K562 (cell line): ENCODE results near the gene CD93. TPM values are rescaled to one million over a fixed set of nuclear protein-coding genes. Genes with fewer than 3 reads are reported as not detected.

Experiments used
- ATAC-seq: fragments of 200-7000 bp; cut with Tn5 transposase; 3 replicates; pipeline ENCODE4 v1.9.1; 2020; ENCODE audit warnings: moderate library complexity
- BruUV-seq: library from RNA; stranded (reverse); fragments of 400-500 nt; replicated peaks from 2 replicates; lab custom pipeline; 2021; lab: Mats Ljungman, UMichigan
- CTCF ChIA-PET: fragments of 300-600 bp; formaldehyde crosslinking; extraction: SDS; loops from one replicate; lab custom pipeline; 2021; ENCODE audit warnings: low intra/inter-chr PET ratio; lab: Yijun Ruan, JAX
- POLR2A ChIA-PET: fragments of 300-600, 350-650 bp; sonication (Branson Sonifier 250); formaldehyde crosslinking; extraction: SDS; loops from one replicate; lab custom pipeline; 2021; ENCODE audit warnings: antibody characterized with exemption, inconsistent platforms; lab: Yijun Ruan, JAX
- DNase-seq, 4 experiments: peaks; one replicate each; pipeline versions ENCODE4 v3.0.0 to v3.0.0-alpha.2; 2011 to 2018; ENCODE audit warnings: low spot score in 3 of 4, mixed read lengths in 3 of 4; ENCODE audit errors: extremely low read depth in 1 of 4
- FAIRE-seq: peaks from 2 replicates; lab custom pipeline; 2011; peaks lifted over from hg19 to GRCh38; lab: Jason Lieb, UNC
- H2AFZ ChIP-seq: 2 replicates; pipeline ENCODE4 v1.6.0; 2011; ENCODE audit warnings: low read depth, low read length, control low read depth, inconsistent platforms
- H3K27ac ChIP-seq: fragments of 200-600 bp; 3 replicates; pipeline ENCODE4 v1.8.0; 2011; ENCODE audit warnings: low read depth, mild to moderate bottlenecking, control low read depth, inconsistent platforms, low read length, moderate library complexity, mixed read lengths; ENCODE audit errors: extremely low read depth
- H3K27me3 ChIP-seq, 2 experiments: fragments of 300-600 bp in 1 of 2; 2 replicates in 1 of 2; 3 replicates in 1 of 2; pipeline versions ENCODE4 v1.6.0 to v1.8.0; 2011; ENCODE audit warnings: inconsistent platforms in 2 of 2, low read length in 2 of 2, mild to moderate bottlenecking in 1 of 2, mixed read lengths in 1 of 2, moderate library complexity in 1 of 2; ENCODE audit not compliant: control insufficient read depth in 2 of 2, insufficient read depth in 2 of 2
- H3K36me3 ChIP-seq: fragments of 300-600 bp; 3 replicates; pipeline ENCODE4 v1.8.0; 2011; ENCODE audit warnings: mild to moderate bottlenecking, low read length, inconsistent platforms; ENCODE audit not compliant: control insufficient read depth, insufficient read depth
- H3K4me1 ChIP-seq, 2 experiments: fragments of 200-600 bp in 1 of 2; replicated peaks in 1 of 2; 2 replicates in 1 of 2; 3 replicates in 1 of 2; pipeline versions ENCODE4 v1.5.1 to v1.8.0; 2011; ENCODE audit warnings: inconsistent platforms in 2 of 2, low read length in 2 of 2, mild to moderate bottlenecking in 1 of 2, mixed read lengths in 1 of 2, moderate library complexity in 1 of 2; ENCODE audit not compliant: control insufficient read depth in 2 of 2, insufficient read depth in 2 of 2
- H3K4me2 ChIP-seq: 2 replicates; pipeline ENCODE4 v1.6.1; 2011; ENCODE audit warnings: low read length, control low read depth, inconsistent platforms, mixed read lengths; ENCODE audit not compliant: insufficient read depth
- H3K4me3 ChIP-seq: fragments of 200-600 bp; sonication (generic), shearing (Covaris generic); 2 replicates; pipeline ENCODE4 v1.5.1; 2016; ENCODE audit warnings: control low read depth, inconsistent platforms
- H3K79me2 ChIP-seq: fragments of 200-600 bp; 3 replicates; pipeline ENCODE4 v1.8.0; 2011; ENCODE audit warnings: low read length, inconsistent platforms; ENCODE audit not compliant: control insufficient read depth, insufficient read depth
- H3K9ac ChIP-seq, 2 experiments: 2 replicates each; pipeline versions ENCODE4 v1.6.0 to v1.6.1; 2011; ENCODE audit warnings: low read depth in 2 of 2, low read length in 2 of 2, control low read depth in 1 of 2, inconsistent platforms in 1 of 2, mild to moderate bottlenecking in 1 of 2, mixed read lengths in 1 of 2; ENCODE audit not compliant: insufficient read depth in 1 of 2
- H3K9me1 ChIP-seq: one replicate; pipeline ENCODE4 v1.6.0; 2011; ENCODE audit warnings: inconsistent platforms, mild to moderate bottlenecking, low read length, moderate library complexity; ENCODE audit not compliant: control insufficient read depth, insufficient read depth
- H3K9me3 ChIP-seq: replicated peaks from 2 replicates; pipeline ENCODE4 v1.5.1; 2011; ENCODE audit warnings: low read depth, low read length, inconsistent platforms; ENCODE audit not compliant: control insufficient read depth, insufficient read depth
- H4K20me1 ChIP-seq: replicated peaks from 2 replicates; pipeline ENCODE4 v1.6.1; 2011; ENCODE audit warnings: low read length, inconsistent platforms, mixed read lengths; ENCODE audit not compliant: control insufficient read depth, insufficient read depth
- CBX8 ChIP-seq: fragments of 200-600 bp; sonication (generic); IDR thresholded peaks from 2 replicates; pipeline ENCODE4 v1.6.1; 2012; ENCODE audit warnings: borderline replicate concordance, mixed run types, low read depth, mild to moderate bottlenecking, moderate library complexity, mixed read lengths, low read length, control low read depth, inconsistent platforms; ENCODE audit not compliant: poor library complexity, severe bottlenecking; ENCODE audit errors: extremely low read depth
- CHD2 ChIP-seq: IDR thresholded peaks from 2 replicates; pipeline ENCODE4 v1.6.1; 2011; ENCODE audit warnings: low read depth, low read length
- DMBX1 ChIP-seq: fragments of 250-450 bp; sonication (Bioruptor Pico); IDR thresholded peaks from 2 replicates; pipeline ENCODE4 v1.8.0; 2022; ENCODE audit warnings: inconsistent platforms, mild to moderate bottlenecking, moderate library complexity, borderline replicate concordance
- HNRNPUL1 ChIP-seq: fragments of 200-400 bp; formaldehyde crosslinking; IDR thresholded peaks from 2 replicates; pipeline ENCODE4 v1.6.1; 2017; ENCODE audit warnings: low read length
- MAFK ChIP-seq: IDR thresholded peaks from 2 replicates; pipeline ENCODE4 v1.6.1; 2011; ENCODE audit warnings: low read length, improper control_type of control experiment
- NFATC3 ChIP-seq: fragments of 450-650 bp; IDR thresholded peaks from 2 replicates; pipeline ENCODE4 v1.6.1; 2017; ENCODE audit warnings: mild to moderate bottlenecking
- NFE2 ChIP-seq: IDR thresholded peaks from 2 replicates; pipeline ENCODE4 v1.6.1; 2014; ENCODE audit warnings: antibody characterized with exemption, low read depth
- RB1 ChIP-seq: fragments of 450-650 bp; IDR thresholded peaks from 2 replicates; pipeline ENCODE4 v1.6.1; 2017; ENCODE audit warnings: low read depth, mild to moderate bottlenecking
- THRAP3 ChIP-seq: fragments of 450-650 bp; IDR thresholded peaks from 2 replicates; pipeline ENCODE4 v1.6.1; 2016; ENCODE audit warnings: mild to moderate bottlenecking, inconsistent platforms, borderline replicate concordance
- TSHZ1 ChIP-seq: fragments of 250-450 bp; sonication (Bioruptor Pico); IDR thresholded peaks from 2 replicates; pipeline ENCODE4 v1.4.0; 2020; ENCODE audit warnings: mild to moderate bottlenecking, moderate library complexity
- ZNF395 ChIP-seq: fragments of 200-800 bp; sonication (Bioruptor generic); IDR thresholded peaks from 2 replicates; pipeline ENCODE4 v1.6.1; 2017; ENCODE audit warnings: missing genetic modification characterization, missing compliant biosample characterization
- ZNF586 ChIP-seq: fragments of 450-650 bp; formaldehyde crosslinking; conservative IDR thresholded peaks from 2 replicates; pipeline ENCODE4 v1.4.0; 2020; ENCODE audit warnings: mild to moderate bottlenecking, moderate library complexity
- WGBS: fragments of 100-300 bp; shearing (Covaris generic); methylation state at CpG from one replicate; pipeline ENCODE4 v1.1.6; 2016; ENCODE audit warnings: low coverage, mixed read lengths; ENCODE audit not compliant: insufficient coverage; ENCODE audit errors: missing lambda C conversion rate; 5-methylcytosine and 5-hydroxymethylcytosine counted together
- in situ Hi-C: fragments of 300-500 bp; cut with MboI; formaldehyde crosslinking; loops from 4 replicates; pipeline ENCODE4 v1.15.0; 2018; ENCODE audit warnings: inconsistent platforms, mixed read lengths
- intact Hi-C: fragments of 100-400 bp; cut with micrococcal nuclease; formaldehyde crosslinking; loops from 2 replicates; pipeline ENCODE4 v1.14.2; 2022
- polyA plus RNA-seq, 8 experiments: library from polyadenylated mRNA; depleted of rRNA in 4 of 8; stranded (reverse) in 5 of 8; unstranded in 3 of 8; fragments of >200 nt; fragmentation: Nextera tagmentation in 2 of 8; fragmentation: Illumina TruSeq in 1 of 8; extraction: Ambion mirVana in 2 of 8; extraction: Trizol in 1 of 8; gene quantifications; 2 replicates each; pipeline versions ENCODE4 v1.2.1 to v1.2.3, GENCODE V29; 2011 to 2014; ENCODE audit warnings: inconsistent platforms in 1 of 8, missing spikeins in 1 of 8
- total RNA-seq, 7 experiments: library from RNA; depleted of rRNA in 6 of 7; stranded (reverse); fragments of >200 nt in 6 of 7; fragmentation: Illumina TruSeq in 2 of 7; extraction: Trizol in 2 of 7; gene quantifications; 2 replicates each; pipeline versions ENCODE4 v1.2.1 to v1.2.3, GENCODE V29; 2011 to 2021; ENCODE audit warnings: low replicate concordance in 1 of 7

CD93 gene
- total and polyA plus RNA-seq, 9 of the 15 experiments (the other 6 are each of a cell fraction or from before 2014, with no cell fraction given): 0.03 to 0.20 (median 0.05) TPM

GRCh38 chr20:23097636-23098580 lies 11.8 kb upstream of the CD93 start:
- Histone ChIP-seq H3K27me3 (no peaks in the 10 kb centered on the region), H3K4me2 (no peak overlapping the region), H3K36me3 (no peaks in the 10 kb centered on the region), H3K9ac (no peak overlapping the region), H3K79me2 (no peaks in the 10 kb centered on the region), H3K27ac (no peak overlapping the region), H3K9me1 (no peaks in the 10 kb centered on the region), H3K4me1 (peaks cover 4 to 7% of the 10 kb centered on the region in 2 experiments), H4K20me1 (no peaks in the 10 kb centered on the region), H3K9me3 (no peaks in the 10 kb centered on the region), H3K4me3 (no peak overlapping the region), H2AFZ (no peak overlapping the region)
- ChIA-PET POLR2A (interaction anchor here (2.1 kb wide), 1 partner anchor 12 kb away, joined by 8 read pairs; no protein-coding TSS in a partner anchor), CTCF (interaction anchor here (0.6 kb wide), 1 partner anchor 82 kb away, joined by 3 read pairs; no protein-coding TSS in a partner anchor)
- WGBS: 49% methylated on average over 5 of the region's 16 CpGs
- ATAC-seq (no peak; the same call in 2 of the 3 replicates), DNase-seq (no peak), FAIRE-seq (no peak)
- in situ Hi-C loops (no loop called here), intact Hi-C loops (no loop called here)
- TF ChIP-seq NFATC3 (no peak), MAFK (no peak), NFE2 (no peak), TSHZ1 (CRISPR knock-in tag) (no peak), DMBX1 (CRISPR knock-in tag) (no peak), HNRNPUL1 (no peak), ZNF395 (CRISPR knock-in tag) (no peak), THRAP3 (no peak), CBX8 (no peak), CHD2 (no peak), RB1 (no peak), ZNF586 (CRISPR knock-in tag) (no peak)
- no TSS peak for BruUV-seq
